SK-N-MC (cell line): Measurements from ENCODE around the gene SLC50A1.
"Not testable (repeated sequence)": the region's sequence is repeated elsewhere in the genome, so short reads cannot be mapped to it uniquely, and the experiment has no call there.

Experiments
- DNase-seq: peaks from one replicate; pipeline ENCODE4 v3.0.0-alpha.2; 2011; ENCODE audit warnings: low read depth, low spot score
- H3K27ac ChIP-seq: fragments of 200-600 bp; sonication (generic); 2 replicates; pipeline ENCODE4 v1.5.1; 2016; ENCODE audit warnings: mixed run types
- H3K36me3 ChIP-seq: fragments of 200-600 bp; sonication (generic); 2 replicates; pipeline ENCODE4 v1.6.1; 2017; ENCODE audit warnings: antibody characterized with exemption, low read length, mixed read lengths; ENCODE audit not compliant: insufficient read depth
- H3K4me3 ChIP-seq: fragments of 200-600 bp; sonication (generic); 2 replicates; pipeline ENCODE4 v1.5.1; 2016
- H3K9ac ChIP-seq: fragments of 200-600 bp; sonication (generic); 2 replicates; pipeline ENCODE4 v1.8.0; 2017; ENCODE audit warnings: mixed run types, mixed read lengths; ENCODE audit not compliant: insufficient read length
- H3K9me3 ChIP-seq: fragments of 200-600 bp; sonication (generic); 2 replicates; pipeline ENCODE4 v1.6.1; 2017; ENCODE audit warnings: low read depth, mild to moderate bottlenecking, antibody characterized with exemption, low read length, moderate library complexity, mixed read lengths
- EZH2 ChIP-seq: fragments of 200-600 bp; sonication (generic); IDR thresholded peaks from one replicate; pipeline ENCODE4 v1.6.1; 2017; ENCODE audit warnings: antibody characterized with exemption
- FOXP2 ChIP-seq: optimal IDR thresholded peaks from 2 replicates; pipeline ENCODE3; 2011; ENCODE audit warnings: mild to moderate bottlenecking, moderate library complexity; ENCODE audit not compliant: insufficient read depth; ENCODE audit errors: extremely low read length, control extremely low read depth
- POLR2AphosphoS5 ChIP-seq: IDR thresholded peaks from 2 replicates; pipeline ENCODE4 v1.6.1; 2012; ENCODE audit warnings: mild to moderate bottlenecking, low read depth, low read length, borderline replicate concordance

Gene SLC50A1

DNA sequence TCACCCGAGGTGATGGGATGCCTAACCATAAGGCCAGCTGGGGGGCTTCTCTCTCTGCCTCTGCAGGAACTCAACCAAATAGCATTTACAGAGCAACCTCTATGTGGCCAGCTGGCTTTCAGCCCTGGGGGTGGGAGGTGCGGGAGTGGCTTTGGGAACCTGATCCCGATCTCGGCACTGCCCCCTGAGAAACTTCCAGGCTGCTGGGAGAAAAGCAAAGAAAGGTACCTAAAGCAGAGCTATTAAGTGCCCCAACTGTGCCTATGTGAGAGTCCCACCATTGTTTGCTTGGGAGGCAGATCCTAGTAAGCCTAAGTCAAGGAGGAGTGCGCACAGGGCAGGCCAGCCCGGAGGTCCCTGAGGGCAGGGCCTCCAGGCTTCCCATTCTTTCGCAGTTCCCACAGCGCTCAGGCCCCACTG, 30.4 kb downstream of the SLC50A1 start:
- H3K4me3 ChIP-seq, result no peak overlapping the region
- no peak overlapping the region for H3K9ac ChIP-seq
- no peaks in the 10 kb centered on the region for H3K9me3 ChIP-seq
- no peak for TF ChIP-seq FOXP2
- no peak for TF ChIP-seq EZH2
- TF ChIP-seq POLR2AphosphoS5, result no peak
- H3K27ac ChIP-seq, result no peak overlapping the region
- H3K36me3 ChIP-seq, result peaks cover 6% of the 10 kb centered on the region
- DNase-seq, result no peak

DNA sequence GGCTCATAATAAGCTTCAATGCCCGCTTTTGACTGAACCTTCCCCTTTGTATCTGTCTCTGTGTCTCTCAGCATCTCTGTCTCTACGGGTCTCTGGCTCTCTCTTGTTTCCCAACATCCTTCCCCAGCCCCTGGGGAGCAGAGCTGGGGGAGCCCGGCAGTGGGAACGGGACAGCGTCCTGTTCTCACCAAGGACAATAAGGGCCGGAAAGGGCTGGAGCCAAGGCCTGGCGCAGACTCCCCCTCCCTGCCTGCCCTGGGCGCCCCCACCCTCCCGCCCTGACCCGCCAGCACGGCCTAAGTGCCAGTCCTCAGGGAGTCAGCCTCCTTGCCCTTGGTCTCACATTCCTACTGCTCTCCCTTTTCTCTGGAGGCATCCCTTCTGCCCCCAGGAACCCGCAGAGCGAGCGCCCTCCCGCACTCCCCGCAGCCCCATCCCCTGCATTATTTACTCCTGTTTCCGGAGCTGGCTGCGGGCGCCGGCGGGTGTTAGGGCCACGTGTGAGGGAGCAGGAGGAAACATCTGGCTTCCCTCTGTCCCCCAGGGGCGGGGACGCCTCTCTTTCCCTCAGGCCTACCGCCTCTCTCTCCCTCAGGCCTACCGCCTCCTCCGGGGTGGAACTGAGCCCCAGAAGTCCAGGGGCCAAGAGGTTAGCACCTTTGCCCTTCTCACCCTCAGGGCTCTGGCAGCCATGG, 31.0 kb downstream of the SLC50A1 start:
- H3K9me3 ChIP-seq, result no peaks in the 10 kb centered on the region
- DNase-seq, result no peak
- H3K9ac ChIP-seq, result no peak overlapping the region
- TF ChIP-seq POLR2AphosphoS5 (no peak), EZH2 (no peak), FOXP2 (no peak)
- no peak overlapping the region for H3K4me3 ChIP-seq
- H3K36me3 ChIP-seq, result peaks cover 6% of the 10 kb centered on the region
- no peak overlapping the region for H3K27ac ChIP-seq

DNA sequence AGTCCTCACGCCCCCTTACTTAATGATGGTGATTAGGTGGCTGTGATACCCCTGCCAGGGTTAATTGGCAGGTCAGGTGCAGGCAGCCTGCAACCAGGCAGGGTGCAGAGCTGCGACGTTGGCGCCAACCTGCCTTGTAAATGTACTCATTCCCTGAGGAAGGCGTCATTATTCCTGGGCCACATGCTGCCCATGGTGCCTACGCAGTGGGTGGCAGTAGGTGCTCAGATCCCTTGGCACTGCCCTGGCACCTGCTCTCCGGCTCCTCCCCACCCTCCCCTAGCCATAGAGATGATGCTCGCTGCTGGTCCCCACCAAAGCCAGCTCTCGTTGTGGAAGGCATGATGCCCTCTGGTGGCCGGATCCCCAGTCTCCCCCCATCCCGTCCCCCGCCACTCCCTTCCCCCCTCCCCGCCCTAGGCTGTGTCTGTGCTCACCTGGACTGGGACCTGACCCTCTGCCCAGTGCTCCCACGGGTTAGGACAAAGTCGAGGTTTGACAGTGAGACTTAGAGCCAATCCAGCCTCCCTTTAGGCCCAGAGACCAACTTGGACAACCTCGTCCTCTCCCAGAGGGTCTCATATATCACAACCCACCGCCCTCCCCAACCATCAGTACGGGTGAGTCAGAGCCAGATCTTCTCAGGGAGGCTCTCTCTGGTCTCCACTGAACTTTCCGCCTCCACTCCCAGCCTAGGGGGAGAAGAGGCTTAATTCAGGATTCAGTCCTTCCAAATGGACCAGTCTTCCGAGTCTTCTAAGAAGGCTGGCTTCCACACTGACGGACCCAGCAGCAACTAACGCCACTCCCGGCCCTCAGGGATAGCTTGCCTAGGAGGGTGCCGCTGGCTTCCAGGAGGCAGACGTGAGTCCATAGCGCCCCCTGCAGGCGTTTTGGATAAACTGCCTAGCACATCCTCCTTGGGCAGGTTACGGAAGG, 31.8 kb downstream of the SLC50A1 start:
- H3K4me3 ChIP-seq, result peak overlapping the region; percentile 67
- DNase-seq, result peak; percentile 50
- H3K27ac ChIP-seq, result no peak overlapping the region
- TF ChIP-seq FOXP2 (no peak), POLR2AphosphoS5 (peak; percentile 33; the same call in 1 of the 2 replicates)
- no peaks in the 10 kb centered on the region for H3K9me3 ChIP-seq
- H3K36me3 ChIP-seq, result peaks cover 6% of the 10 kb centered on the region
- H3K9ac ChIP-seq, result no peak overlapping the region

DNA sequence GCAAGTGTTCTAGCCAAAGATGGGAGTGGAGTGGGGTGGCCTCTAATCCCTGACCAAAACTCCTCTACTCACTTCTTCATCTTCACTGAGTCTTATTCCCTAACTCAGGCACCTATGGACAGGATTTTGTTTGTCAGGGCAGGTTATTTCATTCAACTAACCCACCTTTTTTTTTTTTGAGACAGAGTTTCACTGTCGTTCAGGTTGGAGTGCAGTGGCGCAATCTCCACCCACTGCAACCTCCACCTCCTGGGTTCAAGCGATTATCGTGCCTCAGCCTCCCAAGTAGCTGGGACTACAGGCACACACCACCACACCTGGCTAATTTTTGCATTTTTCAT, 32.4 kb downstream of the SLC50A1 start:
- DNase-seq, H3K27ac ChIP-seq, H3K9ac ChIP-seq, H3K9me3 ChIP-seq, H3K36me3 ChIP-seq, H3K4me3 ChIP-seq: not testable (repeated sequence)
- 0 out of 2 replicates have a peak, but pooled peaks have one; percentile 8 for TF ChIP-seq POLR2AphosphoS5

DNA sequence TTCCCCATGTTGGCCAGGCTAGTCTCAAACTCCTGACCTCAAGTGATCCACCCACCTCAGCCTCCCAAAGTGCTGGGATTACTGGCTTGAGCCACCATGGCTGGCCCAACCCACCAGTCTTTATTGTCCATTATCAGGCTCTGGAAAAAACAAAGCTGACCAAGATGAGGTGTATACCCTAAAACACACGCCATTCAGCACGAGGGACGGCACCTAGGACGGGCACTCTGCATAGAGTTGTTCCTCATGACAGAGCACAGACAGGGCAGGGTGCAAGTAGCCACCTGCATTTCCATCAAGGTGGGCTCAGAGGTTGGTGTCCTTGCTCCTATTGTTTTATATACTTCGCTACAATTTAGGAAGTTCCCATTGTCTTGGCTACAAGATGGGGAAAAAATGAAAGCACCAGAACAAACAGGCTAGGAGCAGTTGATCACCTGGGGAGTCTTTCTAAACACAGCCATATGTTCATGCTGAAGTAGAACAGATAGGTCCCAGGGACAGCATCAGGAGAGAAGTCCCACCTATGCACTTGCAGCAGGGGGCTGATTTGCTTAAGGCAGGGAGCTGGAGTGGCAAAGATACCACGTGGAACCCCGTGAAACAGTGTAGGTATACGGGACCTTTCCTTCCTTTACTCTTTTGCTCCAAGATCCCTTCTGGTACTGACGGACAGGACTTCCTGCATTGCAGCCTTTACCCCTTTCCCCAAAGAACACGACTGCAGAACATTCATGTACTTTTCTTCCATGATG, 33.0 kb downstream of the SLC50A1 start:
- Histone ChIP-seq H3K9me3 (no peaks in the 10 kb centered on the region), H3K9ac (no peak overlapping the region), H3K27ac (no peak overlapping the region), H3K4me3 (no peak overlapping the region), H3K36me3 (peaks cover 6% of the 10 kb centered on the region)
- TF ChIP-seq FOXP2 (no peak), POLR2AphosphoS5 (no peak), EZH2 (no peak)
- no peak for DNase-seq

DNA sequence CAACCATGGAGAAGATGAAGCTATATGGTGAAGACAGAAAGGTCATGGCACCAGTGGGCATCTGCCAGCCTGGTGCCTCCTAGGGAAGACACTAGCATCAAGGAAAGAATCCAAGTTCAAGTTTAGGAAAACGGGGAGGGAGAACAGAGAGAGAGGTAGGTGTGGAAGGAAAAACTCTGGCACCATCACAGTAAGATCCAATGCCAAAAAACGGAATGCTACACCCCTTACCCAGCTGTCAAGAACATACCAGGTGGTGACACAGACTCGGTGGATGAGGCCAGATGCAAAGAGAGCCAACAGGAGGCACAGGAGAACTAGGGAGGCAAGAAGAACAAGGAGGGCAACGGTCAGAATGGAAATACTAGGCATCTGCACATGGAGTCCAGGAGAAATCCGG, 33.9 kb downstream of the SLC50A1 start:
- Histone ChIP-seq H3K27ac (no peak overlapping the region), H3K9ac (no peak overlapping the region), H3K4me3 (no peak overlapping the region), H3K9me3 (no peaks in the 10 kb centered on the region), H3K36me3 (peaks cover 6% of the 10 kb centered on the region)
- DNase-seq, result no peak
- no peak for TF ChIP-seq POLR2AphosphoS5
- TF ChIP-seq EZH2, result no peak
- no peak for TF ChIP-seq FOXP2

DNA sequence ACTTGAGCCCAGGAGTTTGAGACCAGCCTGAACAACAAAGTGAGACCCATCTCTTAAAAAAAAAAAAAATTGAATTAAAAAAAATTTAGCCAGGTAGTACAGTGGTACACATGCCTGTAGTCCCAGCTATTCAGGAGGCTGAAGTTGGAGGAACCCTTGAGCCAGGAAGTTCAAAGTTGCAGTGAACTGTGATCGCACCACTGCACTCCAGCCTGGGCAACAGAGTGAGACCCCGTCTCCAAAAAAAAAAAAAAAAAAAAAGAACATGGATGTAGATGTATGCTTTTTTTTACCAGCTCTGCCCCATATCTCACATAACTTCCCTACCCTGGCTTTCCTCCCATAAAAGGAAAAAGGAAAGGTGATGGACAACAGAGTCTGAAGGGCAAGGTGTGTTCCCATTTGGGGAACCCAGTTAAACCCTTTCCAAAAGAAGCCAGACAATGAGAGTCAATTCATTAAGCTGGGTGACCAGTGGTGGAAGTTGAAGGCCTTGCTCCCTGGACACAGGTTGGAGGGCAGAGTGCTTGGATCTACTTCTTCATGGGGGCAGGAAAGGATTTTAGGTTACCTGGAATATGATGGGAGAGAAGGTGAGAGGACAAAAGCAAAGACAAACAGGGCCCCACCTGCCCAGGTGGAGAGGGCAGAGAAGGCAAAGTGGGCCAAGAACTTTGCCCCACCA, 34.6 kb downstream of the SLC50A1 start:
- Histone ChIP-seq H3K9me3 (no peaks in the 10 kb centered on the region), H3K9ac (no peak overlapping the region), H3K4me3 (no peak overlapping the region), H3K27ac (no peak overlapping the region), H3K36me3 (peaks cover 6% of the 10 kb centered on the region)
- TF ChIP-seq EZH2, result no peak
- no peak for TF ChIP-seq FOXP2
- no peak for TF ChIP-seq POLR2AphosphoS5
- no peak for DNase-seq

DNA sequence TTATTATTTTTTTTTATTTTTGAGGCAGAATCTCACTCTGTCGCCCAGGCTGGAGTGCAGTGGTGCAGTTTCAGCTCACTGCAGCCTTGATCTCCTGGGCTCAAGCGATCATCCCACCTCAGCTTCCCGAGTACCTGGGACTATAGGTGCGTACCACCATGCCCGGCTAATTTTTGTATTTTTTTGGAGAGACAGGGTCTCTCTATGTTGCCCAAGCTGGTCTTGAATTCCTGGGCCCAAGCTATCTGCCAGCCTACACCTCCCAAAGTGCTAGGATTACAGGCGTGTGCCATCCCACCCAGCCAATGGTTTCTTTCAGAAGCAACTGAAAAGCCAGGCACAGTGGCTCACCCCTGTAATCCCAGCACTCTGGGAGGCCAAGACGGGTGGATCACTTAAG, 35.2 kb downstream of the SLC50A1 start:
- H3K9ac ChIP-seq, result no peak overlapping the region
- no peak overlapping the region for H3K27ac ChIP-seq
- peaks cover 6% of the 10 kb centered on the region for H3K36me3 ChIP-seq
- no peak for TF ChIP-seq FOXP2
- TF ChIP-seq POLR2AphosphoS5, result no peak
- no peak for TF ChIP-seq EZH2
- H3K9me3 ChIP-seq, result no peaks in the 10 kb centered on the region
- H3K4me3 ChIP-seq, result no peak overlapping the region
- DNase-seq, result no peak
